Loucy (cell line): ENCODE results near the gene MACC1.

Experiments
- H2AFZ ChIP-seq: fragments of 200-600 bp; sonication (generic); 2 replicates; pipeline ENCODE4 v1.6.0; 2016; ENCODE audit warnings: antibody characterized with exemption, mild to moderate bottlenecking, low read length, moderate library complexity
- H3F3A ChIP-seq: fragments of 200-600 bp; 2 replicates; pipeline ENCODE4 v1.6.0; 2016; ENCODE audit warnings: antibody characterized with exemption, low read depth, mild to moderate bottlenecking
- H3K27me3 ChIP-seq: fragments of 200-600 bp; sonication (generic); 2 replicates; pipeline ENCODE4 v1.6.1; 2014; ENCODE audit warnings: low read length, mild to moderate bottlenecking; ENCODE audit not compliant: insufficient read depth, poor library complexity, severe bottlenecking
- H3K36me3 ChIP-seq: fragments of 200-600 bp; sonication (generic); 2 replicates; pipeline ENCODE4 v1.6.1; 2016; ENCODE audit warnings: low read length; ENCODE audit not compliant: insufficient read depth
- H3K4me1 ChIP-seq: fragments of 200-600 bp; sonication (generic); 2 replicates; pipeline ENCODE4 v1.5.1; 2014; ENCODE audit warnings: low read length, mild to moderate bottlenecking; ENCODE audit not compliant: insufficient read depth, poor library complexity, severe bottlenecking
- H3K4me2 ChIP-seq: fragments of 200-600 bp; sonication (generic); 2 replicates; pipeline ENCODE4 v1.6.0; 2014; ENCODE audit warnings: antibody characterized with exemption, low read length, low read depth, mild to moderate bottlenecking; ENCODE audit not compliant: poor library complexity, severe bottlenecking
- H3K4me3 ChIP-seq: fragments of 200-600 bp; sonication (generic); 2 replicates; pipeline ENCODE4 v1.5.1; 2014; ENCODE audit warnings: low read length, mild to moderate bottlenecking, mixed read lengths; ENCODE audit not compliant: poor library complexity, severe bottlenecking
- H3K79me2 ChIP-seq: fragments of 200-600 bp; sonication (generic); 2 replicates; pipeline ENCODE4 v1.6.1; 2014; ENCODE audit warnings: low read length; ENCODE audit not compliant: insufficient read depth
- H3K9ac ChIP-seq: fragments of 200-600 bp; sonication (generic); 2 replicates; pipeline ENCODE4 v1.6.0; 2014; ENCODE audit warnings: mild to moderate bottlenecking, low read depth, low read length, moderate library complexity; ENCODE audit not compliant: poor library complexity, severe bottlenecking
- H3K9me2 ChIP-seq: fragments of 200-600 bp; sonication (generic); replicated peaks from 2 replicates; pipeline ENCODE4 v1.6.1; 2016; ENCODE audit warnings: low read depth, low read length, mixed read lengths
- H3K9me3 ChIP-seq: fragments of 200-600 bp; sonication (generic); 2 replicates; pipeline ENCODE4 v1.6.1; 2014; ENCODE audit warnings: mild to moderate bottlenecking, antibody characterized with exemption, low read length, low read depth; ENCODE audit not compliant: insufficient read depth
- H4K20me1 ChIP-seq: fragments of 200-600 bp; sonication (generic); 2 replicates; pipeline ENCODE4 v1.6.0; 2014; ENCODE audit warnings: antibody characterized with exemption, low read length, mild to moderate bottlenecking; ENCODE audit not compliant: insufficient read depth, poor library complexity, severe bottlenecking
- CTCF ChIP-seq: fragments of 200-600 bp; sonication (generic); conservative IDR thresholded peaks from 2 replicates; pipeline ENCODE4 v1.5.1; 2014; ENCODE audit warnings: mild to moderate bottlenecking, antibody characterized with exemption, low read length
- EZH2phosphoT487 ChIP-seq: fragments of 200-600 bp; IDR thresholded peaks from 2 replicates; pipeline ENCODE4 v1.6.1; 2018; ENCODE audit warnings: antibody characterized with exemption, mild to moderate bottlenecking, moderate library complexity, borderline replicate concordance

MACC1 gene

GRCh38 chr7:20240080-20240926 lies 23.1 kb upstream of the MACC1 start:
- Histone ChIP-seq H3K27me3 (no peaks in the 10 kb centered on the region), H4K20me1 (no peaks in the 10 kb centered on the region), H3K9me2 (no peaks in the 10 kb centered on the region), H3K4me1 (no peaks in the 10 kb centered on the region), H3K4me2 (no peak overlapping the region), H3K9ac (no peak overlapping the region), H3K4me3 (no peak overlapping the region), H3K36me3 (no peaks in the 10 kb centered on the region), H3K9me3 (no peaks in the 10 kb centered on the region), H3K79me2 (no peaks in the 10 kb centered on the region), H3F3A (no peaks in the 10 kb centered on the region), H2AFZ (no peak overlapping the region)
- TF ChIP-seq CTCF (no peak), EZH2phosphoT487 (no peak)

- H3K9me3 ChIP-seq = no peaks in the 10 kb centered on the region
- H3K79me2 ChIP-seq = no peaks in the 10 kb centered on the region
- no peak overlapping the region for H3K9ac ChIP-seq
- no peak overlapping the region for H3K4me2 ChIP-seq
- TF ChIP-seq CTCF = no peak
- TF ChIP-seq EZH2phosphoT487 = no peak
- no peaks in the 10 kb centered on the region for H3K9me2 ChIP-seq
- H3K4me3 ChIP-seq = no peak overlapping the region
- no peaks in the 10 kb centered on the region for H4K20me1 ChIP-seq
- no peaks in the 10 kb centered on the region for H3K4me1 ChIP-seq
- H3F3A ChIP-seq = no peaks in the 10 kb centered on the region
- no peaks in the 10 kb centered on the region for H3K36me3 ChIP-seq
- H3K27me3 ChIP-seq = no peaks in the 10 kb centered on the region
- no peak overlapping the region for H2AFZ ChIP-seq
Measured at GRCh38 chr7:20238754-20239324, 21.7 kb upstream of the MACC1 start.

GRCh38 chr7:20238194-20238753 lies 21.1 kb upstream of the MACC1 start:
- H2AFZ ChIP-seq = no peak overlapping the region
- no peaks in the 10 kb centered on the region for H3K9me2 ChIP-seq
- no peaks in the 10 kb centered on the region for H3K36me3 ChIP-seq
- H3K4me3 ChIP-seq = no peak overlapping the region
- no peaks in the 10 kb centered on the region for H3K4me1 ChIP-seq
- H3F3A ChIP-seq = no peaks in the 10 kb centered on the region
- no peak overlapping the region for H3K9ac ChIP-seq
- no peak for TF ChIP-seq CTCF
- TF ChIP-seq EZH2phosphoT487 = no peak
- no peaks in the 10 kb centered on the region for H3K79me2 ChIP-seq
- H3K27me3 ChIP-seq = no peaks in the 10 kb centered on the region
- no peaks in the 10 kb centered on the region for H3K9me3 ChIP-seq
- no peaks in the 10 kb centered on the region for H4K20me1 ChIP-seq
- no peak overlapping the region for H3K4me2 ChIP-seq
